B cell (primary cell): ENCODE data around the gene ITPRIPL2. TPM values are rescaled to one million over a fixed set of nuclear protein-coding genes. Genes with fewer than 3 reads are reported as not detected.

ENCODE experiments used
- ATAC-seq: fragments of 200-7000 bp; cut with Tn5 transposase; one replicate; pipeline ENCODE4 v1.10.0; 2021; ENCODE audit warnings: low read depth, mild to moderate bottlenecking, moderate number of reproducible peaks, moderate library complexity
- CTCF ChIA-PET: fragments of 350-600 bp; sonication (Branson Sonifier 250); formaldehyde crosslinking; loops from one replicate; lab custom pipeline; 2021; ENCODE audit warnings: antibody characterized with exemption, inconsistent platforms; lab: Charles Lee
- POLR2A ChIA-PET: fragments of 350-600 bp; sonication (Branson Sonifier 250); formaldehyde crosslinking; loops from one replicate; lab custom pipeline; 2021; ENCODE audit warnings: antibody characterized with exemption; lab: Charles Lee
- DNase-seq: peaks from one replicate; pipeline ENCODE4 v3.0.0; 2013
- H2AFZ ChIP-seq: 2 replicates; pipeline ENCODE4 v1.6.1; 2012; ENCODE audit warnings: mild to moderate bottlenecking, low read depth, low read length; ENCODE audit not compliant: insufficient read depth, poor library complexity, severe bottlenecking
- H3K27ac ChIP-seq, 2 donors: 1 replicate in 1 of 2; 2 replicates in 1 of 2; pipeline ENCODE4 v1.5.1; 2012 to 2013; ENCODE audit warnings: low read length in 2 of 2, mild to moderate bottlenecking in 2 of 2, moderate library complexity in 1 of 2
- H3K27me3 ChIP-seq, 4 experiments: fragments of 200-600 bp in 1 of 4; sonication (generic) in 1 of 4; replicated peaks in 1 of 4; 1 replicate in 2 of 4; 2 replicates in 2 of 4; pipeline versions ENCODE4 v1.6.1 to v1.7.0; 2013 to 2016; ENCODE audit warnings: low read length in 3 of 4, mild to moderate bottlenecking in 2 of 4, mixed read lengths in 1 of 4, moderate library complexity in 1 of 4; ENCODE audit not compliant: insufficient read depth in 4 of 4, control insufficient read depth in 3 of 4; ENCODE audit errors: control extremely low read depth in 1 of 4
- H3K36me3 ChIP-seq, 2 experiments: replicated peaks in 1 of 2; 1 replicate in 1 of 2; 2 replicates in 1 of 2; pipeline versions ENCODE4 v1.6.1 to v1.7.1; 2013; ENCODE audit warnings: low read length in 1 of 2; ENCODE audit not compliant: insufficient read depth in 2 of 2, control insufficient read depth in 1 of 2; ENCODE audit errors: control extremely low read depth in 1 of 2, extremely low read depth in 1 of 2
- H3K4me1 ChIP-seq, 2 donors: fragments of 200-600 bp in 1 of 2; sonication (generic) in 1 of 2; 1 replicate in 1 of 2; 2 replicates in 1 of 2; pipeline versions ENCODE4 v1.5.1 to v1.6.1; 2013 to 2017; ENCODE audit warnings: low read length in 2 of 2; ENCODE audit not compliant: control insufficient read depth in 2 of 2, insufficient read depth in 2 of 2
- H3K4me2 ChIP-seq: replicated peaks from 2 replicates; pipeline ENCODE3; 2012; ENCODE audit warnings: mild to moderate bottlenecking, low read depth, low read length; ENCODE audit not compliant: poor library complexity, severe bottlenecking
- H3K4me3 ChIP-seq, 5 experiments: fragments of 200-600 bp in 1 of 5; sonication (generic) in 1 of 5; 1 replicate in 3 of 5; 2 replicates in 2 of 5; pipeline versions ENCODE4 v1.5.1 to v1.7.0; 2011 to 2016; ENCODE audit warnings: low read length in 4 of 5, mild to moderate bottlenecking in 4 of 5, low read depth in 2 of 5, control low read depth in 1 of 5, moderate library complexity in 1 of 5; ENCODE audit not compliant: insufficient read depth in 1 of 5; ENCODE audit errors: control extremely low read depth in 1 of 5, extremely low read depth in 1 of 5
- H3K79me2 ChIP-seq: fragments of 200-600 bp; sonication (generic); one replicate; pipeline ENCODE4 v1.6.0; 2016; ENCODE audit warnings: low read length; ENCODE audit not compliant: control insufficient read depth, insufficient read depth
- H3K9ac ChIP-seq: fragments of 200-600 bp; sonication (generic); 2 replicates; pipeline ENCODE4 v1.6.1; 2017; ENCODE audit warnings: mild to moderate bottlenecking, low read length, moderate library complexity
- H3K9me3 ChIP-seq, 3 donors: one replicate each; pipeline versions ENCODE4 v1.6.1 to v1.7.1; 2013; ENCODE audit warnings: low read length in 2 of 3; ENCODE audit not compliant: control insufficient read depth in 2 of 3, insufficient read depth in 1 of 3; ENCODE audit errors: control extremely low read depth in 1 of 3
- H4K20me1 ChIP-seq: 2 replicates; pipeline ENCODE4 v1.6.0; 2012; ENCODE audit warnings: mild to moderate bottlenecking, low read length; ENCODE audit not compliant: insufficient read depth, control insufficient read depth, poor library complexity, severe bottlenecking
- H3K27ac Mint-ChIP-seq: one replicate; pipeline ENCODE4 v1.8.0; 2021; ENCODE audit warnings: mixed read lengths
- H3K27me3 Mint-ChIP-seq: one replicate; pipeline ENCODE4 v1.8.0; 2021; ENCODE audit warnings: mixed read lengths
- H3K4me1 Mint-ChIP-seq: one replicate; pipeline ENCODE4 v1.8.0; 2021; ENCODE audit warnings: mixed read lengths
- H3K4me3 Mint-ChIP-seq: one replicate; pipeline ENCODE4 v1.8.0; 2021; ENCODE audit warnings: mixed read lengths
- H3K9me3 Mint-ChIP-seq: one replicate; pipeline ENCODE4 v1.8.0; 2022; ENCODE audit warnings: mixed read lengths; ENCODE audit not compliant: insufficient read depth
- CTCF ChIP-seq: fragments of 200-600 bp; IDR thresholded peaks from one replicate; pipeline ENCODE4 v1.8.0; 2022; ENCODE audit warnings: antibody characterized with exemption, mild to moderate bottlenecking
- EZH2 ChIP-seq: IDR thresholded peaks from 2 replicates; pipeline ENCODE4 v1.6.1; 2012; ENCODE audit warnings: borderline replicate concordance, low read depth, mild to moderate bottlenecking, moderate library complexity, low read length; ENCODE audit not compliant: insufficient read depth, poor library complexity, severe bottlenecking
- WGBS: methylation state at CpG from one replicate; pipeline ENCODE4 v1.1.5; 2013; ENCODE audit warnings: missing lambda C conversion rate; ENCODE audit not compliant: insufficient coverage; 5-methylcytosine and 5-hydroxymethylcytosine counted together
- intact Hi-C: fragments of 100-400 bp; cut with micrococcal nuclease; formaldehyde crosslinking; loops from one replicate; pipeline ENCODE4 v1.10.0; 2022
- polyA plus RNA-seq: library from polyadenylated mRNA; depleted of rRNA; stranded (reverse); fragments of >200 nt; gene quantifications from 2 replicates; pipeline ENCODE4 v1.2.3, GENCODE V29; 2012
- total RNA-seq, 2 donors: library from RNA; stranded (reverse); fragments of 120-200 nt in 1 of 2; gene quantifications; 1 replicate in 1 of 2; 2 replicates in 1 of 2; pipeline versions ENCODE4 v1.2.3 to v1.2.4, GENCODE V29; 2013 to 2022

The ITPRIPL2 gene
- total and polyA plus RNA-seq, 2 donors (not counting 1 experiment from before 2014, with no cell fraction given): 1.1 to 15.4 TPM

- H3K36me3 ChIP-seq: no peaks in the 10 kb centered on the region
- H3K9me3 ChIP-seq: peaks cover 0 to 9% (median 7%) of the 10 kb centered on the region in 3 donors
- TF ChIP-seq EZH2 (no peak), CTCF (no peak)
- H3K79me2 ChIP-seq: no peaks in the 10 kb centered on the region
- peaks cover 9% of the 10 kb centered on the region for H3K9me3 Mint-ChIP-seq
- no peak overlapping the region for H3K4me3 ChIP-seq
- WGBS: 94% methylated on average over 3 of the region's 4 CpGs
- DNase-seq: no peak
- peaks cover 0 to 3% (median 0%) of the 10 kb centered on the region in 4 experiments for H3K27me3 ChIP-seq
- no peaks in the 10 kb centered on the region for H3K4me1 ChIP-seq
- H2AFZ ChIP-seq: peak overlapping the region; percentile 16
- H3K4me2 ChIP-seq: no peak overlapping the region
- no peak overlapping the region for H3K4me3 Mint-ChIP-seq
- peaks cover 13% of the 10 kb centered on the region for H3K27me3 Mint-ChIP-seq
- POLR2A ChIA-PET: no interaction called here
- CTCF ChIA-PET: no interaction called here
- no peaks in the 10 kb centered on the region for H3K4me1 Mint-ChIP-seq
- H3K27ac ChIP-seq: no peak overlapping the region
- H3K9ac ChIP-seq: no peak overlapping the region
- intact Hi-C loops: no loop called here
- ATAC-seq: no peak
- H3K27ac Mint-ChIP-seq: no peak overlapping the region
- H4K20me1 ChIP-seq: no peaks in the 10 kb centered on the region
Measured at GRCh38 chr16:19153876-19154275, 40.1 kb downstream of the ITPRIPL2 start.

- no peaks in the 10 kb centered on the region for H3K4me1 ChIP-seq
- TF ChIP-seq EZH2 (no peak), CTCF (no peak)
- H3K4me3 ChIP-seq: no peak overlapping the region
- Mint-ChIP-seq H3K4me3 (no peak overlapping the region), H3K4me1 (no peaks in the 10 kb centered on the region), H3K27me3 (no peaks in the 10 kb centered on the region), H3K27ac (no peak overlapping the region), H3K9me3 (peaks cover 5% of the 10 kb centered on the region)
- intact Hi-C loops: no loop called here
- 79% methylated on average over 4 of the region's 4 CpGs for WGBS
- H3K9me3 ChIP-seq: peaks cover 0 to 5% (median 0%) of the 10 kb centered on the region in 3 donors
- H3K4me2 ChIP-seq: no peak overlapping the region
- ChIA-PET POLR2A (no interaction called here), CTCF (interaction anchor here (0.7 kb wide), 1 partner anchor 707 kb away, joined by 3 read pairs; no protein-coding TSS in a partner anchor)
- peaks cover 0 to 10% (median 0%) of the 10 kb centered on the region in 4 experiments for H3K27me3 ChIP-seq
- H3K9ac ChIP-seq: no peak overlapping the region
- no peaks in the 10 kb centered on the region for H3K79me2 ChIP-seq
- ATAC-seq: no peak
- no peak overlapping the region for H2AFZ ChIP-seq
- no peaks in the 10 kb centered on the region for H3K36me3 ChIP-seq
- H3K27ac ChIP-seq: no peak overlapping the region
- no peaks in the 10 kb centered on the region for H4K20me1 ChIP-seq
- DNase-seq: no peak
Measured at GRCh38 chr16:19162085-19162484, 48.3 kb downstream of the ITPRIPL2 start.
